Measurements from ENCODE around the gene LYG1.
A peak's percentile ranks its signal among the peaks of the same experiment; 100 is the strongest.

LYG1 gene

DNA sequence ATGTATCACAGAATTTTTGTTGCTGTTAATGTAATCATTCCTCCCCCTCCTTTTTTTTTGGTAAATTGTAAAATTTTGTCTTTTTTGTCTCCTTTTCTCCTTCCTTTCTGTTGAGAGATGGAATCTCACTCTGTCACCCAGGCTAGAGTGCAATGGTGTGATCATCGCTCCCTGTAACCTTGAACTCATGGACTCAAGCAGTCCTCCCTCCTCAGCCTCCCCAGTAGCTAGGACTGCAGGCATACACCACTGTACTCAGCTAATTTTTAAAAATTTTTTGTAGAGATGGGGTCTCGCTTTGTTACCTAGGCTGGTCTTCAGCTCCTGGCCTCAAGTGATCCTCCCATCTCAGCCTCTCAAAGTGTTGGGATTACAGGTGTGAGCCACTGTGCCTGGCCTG lies 41.5 kb upstream of the LYG1 start:
- H4K20me1 ChIP-seq (ENCODE audit: insufficient read depth, low read length) = peaks cover 60% of the 10 kb centered on the region
- TF ChIP-seq, protein P1, sequence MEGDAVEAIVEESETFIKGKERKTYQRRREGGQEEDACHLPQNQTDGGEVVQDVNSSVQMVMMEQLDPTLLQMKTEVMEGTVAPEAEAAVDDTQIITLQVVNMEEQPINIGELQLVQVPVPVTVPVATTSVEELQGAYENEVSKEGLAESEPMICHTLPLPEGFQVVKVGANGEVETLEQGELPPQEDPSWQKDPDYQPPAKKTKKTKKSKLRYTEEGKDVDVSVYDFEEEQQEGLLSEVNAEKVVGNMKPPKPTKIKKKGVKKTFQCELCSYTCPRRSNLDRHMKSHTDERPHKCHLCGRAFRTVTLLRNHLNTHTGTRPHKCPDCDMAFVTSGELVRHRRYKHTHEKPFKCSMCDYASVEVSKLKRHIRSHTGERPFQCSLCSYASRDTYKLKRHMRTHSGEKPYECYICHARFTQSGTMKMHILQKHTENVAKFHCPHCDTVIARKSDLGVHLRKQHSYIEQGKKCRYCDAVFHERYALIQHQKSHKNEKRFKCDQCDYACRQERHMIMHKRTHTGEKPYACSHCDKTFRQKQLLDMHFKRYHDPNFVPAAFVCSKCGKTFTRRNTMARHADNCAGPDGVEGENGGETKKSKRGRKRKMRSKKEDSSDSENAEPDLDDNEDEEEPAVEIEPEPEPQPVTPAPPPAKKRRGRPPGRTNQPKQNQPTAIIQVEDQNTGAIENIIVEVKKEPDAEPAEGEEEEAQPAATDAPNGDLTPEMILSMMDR (IDR thresholded peaks at IDR 0.05; ENCODE audit: borderline replicate concordance, extremely low read depth, low read length, poor library complexity, severe bottlenecking) = no peak
- TF ChIP-seq EZH2 (IDR thresholded peaks at IDR 0.05; ENCODE audit: borderline replicate concordance, low read depth, low read length, severe bottlenecking) = no peak
- H3K4me2 ChIP-seq (ENCODE audit: insufficient read depth, low read length) = no peak overlapping the region
- peaks cover 20% of the 10 kb centered on the region for H3K4me1 ChIP-seq (ENCODE audit: insufficient read depth, low read length)
- no peak overlapping the region for H3K27ac ChIP-seq (ENCODE audit: low read length)
- H3K27me3 ChIP-seq (ENCODE audit: insufficient read depth, low read length, poor library complexity) = no peaks in the 10 kb centered on the region
- no peaks in the 10 kb centered on the region for H3K9me3 ChIP-seq (ENCODE audit: insufficient read depth, low read length, severe bottlenecking)
- no peak overlapping the region for H2AFZ ChIP-seq (ENCODE audit: low read depth, low read length)
- H3K9ac ChIP-seq (ENCODE audit: low read depth, low read length) = no peak overlapping the region
- ATAC-seq (ENCODE audit: insufficient read depth, low read depth) = no peak
- peaks cover 99% of the 10 kb centered on the region for H3K79me2 ChIP-seq (ENCODE audit: insufficient read depth, low read length)
- H3K4me3 ChIP-seq (ENCODE audit: low read depth in 1 of 2, low read length in 2 of 2) = no peak overlapping the region
- no peak for DNase-seq
- peaks cover 2% of the 10 kb centered on the region; the same call in 1 of the 2 replicates for H3K36me3 ChIP-seq (ENCODE audit: insufficient read depth, low read length)

DNA sequence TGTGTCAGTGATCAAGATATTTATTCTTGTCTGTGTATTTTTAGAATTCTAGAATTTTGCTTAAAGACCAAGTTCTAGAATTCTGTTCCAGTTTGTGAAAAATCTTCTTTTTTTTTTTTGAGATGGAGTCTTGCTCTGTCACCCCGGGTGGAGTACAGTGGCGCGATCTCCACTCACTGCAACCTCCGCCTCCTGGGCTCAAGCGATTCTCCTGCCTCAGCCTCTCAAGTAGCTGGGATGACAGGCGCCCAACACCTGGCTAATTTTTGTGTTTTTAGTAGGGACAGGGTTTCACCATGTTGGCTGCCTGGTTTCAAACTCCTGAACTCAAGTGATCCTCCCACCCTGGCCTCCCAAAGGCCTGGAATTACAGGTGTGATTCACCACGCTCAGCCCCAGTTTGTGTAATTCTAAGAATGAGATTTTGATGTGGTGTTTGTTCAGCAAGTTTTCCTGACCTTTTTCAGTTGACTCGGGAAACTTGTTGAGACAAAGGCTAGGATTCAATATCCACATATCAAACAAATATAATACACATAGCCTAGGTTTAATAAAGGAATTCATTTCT lies 39.8 kb upstream of the LYG1 start:
- Histone ChIP-seq H3K9me3 (ENCODE audit: insufficient read depth, low read length, severe bottlenecking) (no peaks in the 10 kb centered on the region), H3K4me1 (ENCODE audit: insufficient read depth, low read length) (peaks cover 20% of the 10 kb centered on the region), H3K79me2 (ENCODE audit: insufficient read depth, low read length) (peaks cover 89% of the 10 kb centered on the region), H3K27ac (ENCODE audit: low read length) (no peak overlapping the region), H3K36me3 (ENCODE audit: insufficient read depth, low read length) (no peaks in the 10 kb centered on the region), H2AFZ (ENCODE audit: low read depth, low read length) (no peak overlapping the region), H4K20me1 (ENCODE audit: insufficient read depth, low read length) (peaks cover 49% of the 10 kb centered on the region), H3K27me3 (ENCODE audit: insufficient read depth, low read length, poor library complexity) (no peaks in the 10 kb centered on the region), H3K4me3 (ENCODE audit: low read depth in 1 of 2, low read length in 2 of 2) (no peak overlapping the region), H3K9ac (ENCODE audit: low read depth, low read length) (no peak overlapping the region), H3K4me2 (ENCODE audit: insufficient read depth, low read length) (no peak overlapping the region)
- DNase-seq (no peak), ATAC-seq (ENCODE audit: insufficient read depth, low read depth) (no peak)
- TF ChIP-seq, protein P1 (IDR thresholded peaks at IDR 0.05; ENCODE audit: borderline replicate concordance, extremely low read depth, low read length, poor library complexity, severe bottlenecking) = no peak
- no peak for TF ChIP-seq EZH2 (IDR thresholded peaks at IDR 0.05; ENCODE audit: borderline replicate concordance, low read depth, low read length, severe bottlenecking)

DNA sequence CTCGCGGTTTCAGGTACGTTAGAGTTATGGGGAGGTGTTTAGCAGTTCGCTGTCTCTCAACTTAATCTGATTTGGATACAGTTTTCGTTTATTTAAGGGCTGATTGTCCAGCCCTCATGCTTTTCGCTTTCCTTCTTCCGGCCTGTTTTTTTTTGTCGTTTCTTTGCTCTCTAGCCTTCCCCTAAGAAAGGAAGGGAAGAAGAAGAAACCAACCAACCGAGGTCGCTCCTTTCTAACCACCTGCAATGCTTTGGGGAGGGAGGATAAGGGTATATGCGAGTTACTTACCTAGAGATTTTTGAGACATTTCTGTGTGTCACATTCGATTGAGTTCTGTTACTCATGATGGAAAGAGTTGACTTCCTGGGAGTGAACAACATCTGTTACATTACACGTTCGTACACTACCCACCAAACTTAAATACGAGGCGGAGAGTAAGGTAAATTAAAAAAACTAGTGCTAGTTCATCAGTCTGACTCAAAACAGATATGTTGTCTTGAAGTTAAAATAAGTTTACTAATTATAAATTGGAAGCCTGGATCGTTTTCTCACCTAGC lies 37.1 kb upstream of the LYG1 start:
- Histone ChIP-seq H2AFZ (ENCODE audit: low read depth, low read length) (peak overlapping the region; percentile 91), H3K79me2 (ENCODE audit: insufficient read depth, low read length) (peaks cover 88% of the 10 kb centered on the region), H3K9ac (ENCODE audit: low read depth, low read length) (peak overlapping the region; percentile 76), H3K4me3 (ENCODE audit: low read depth in 1 of 2, low read length in 2 of 2) (peak overlapping the region; percentile 61 to 88), H3K4me2 (ENCODE audit: insufficient read depth, low read length) (peak overlapping the region; percentile 87), H3K27ac (ENCODE audit: low read length) (peak overlapping the region; percentile 74), H3K36me3 (ENCODE audit: insufficient read depth, low read length) (peaks cover 12% of the 10 kb centered on the region), H3K27me3 (ENCODE audit: insufficient read depth, low read length, poor library complexity) (no peaks in the 10 kb centered on the region), H3K4me1 (ENCODE audit: insufficient read depth, low read length) (peaks cover 44% of the 10 kb centered on the region), H3K9me3 (ENCODE audit: insufficient read depth, low read length, severe bottlenecking) (no peaks in the 10 kb centered on the region), H4K20me1 (ENCODE audit: insufficient read depth, low read length) (peaks cover 43% of the 10 kb centered on the region; the same call in 1 of the 2 replicates)
- DNase-seq = no peak
- no peak for ATAC-seq (ENCODE audit: insufficient read depth, low read depth)
- no peak for TF ChIP-seq EZH2 (IDR thresholded peaks at IDR 0.05; ENCODE audit: borderline replicate concordance, low read depth, low read length, severe bottlenecking)
- TF ChIP-seq, protein P1 (IDR thresholded peaks at IDR 0.05; ENCODE audit: borderline replicate concordance, extremely low read depth, low read length, poor library complexity, severe bottlenecking) = no peak

Measured in DND-41 (cell line).